Renal cortical epithelial cell (primary cell): ENCODE results near the gene CAPN8. TPM values are rescaled to one million over a fixed set of nuclear protein-coding genes. Genes with fewer than 3 reads are reported as not detected.
"Not testable (repeated sequence)": the region's sequence is repeated elsewhere in the genome, so short reads cannot be mapped to it uniquely, and the experiment has no call there.

Experiments used
- DNase-seq: peaks from one replicate; pipeline ENCODE4 v3.0.0-alpha.2; 2011; ENCODE audit warnings: low read depth
- total RNA-seq: library from RNA; depleted of rRNA; stranded (reverse); fragments of >200 nt; gene quantifications from 2 replicates; pipeline ENCODE4 v1.2.3, GENCODE V29; 2014

CAPN8 gene
- total RNA-seq, 1 donor from 2014 or later = 0.05 TPM

- no peak for DNase-seq
Observed at GRCh38 chr1:223525957-223526356, 139.5 kb downstream of the CAPN8 start.

GRCh38 chr1:223525546-223525945 is 140.0 kb downstream of the CAPN8 start:
- no peak for DNase-seq

- DNase-seq = peak; percentile 33
Observed at GRCh38 chr1:223524930-223525451, 140.5 kb downstream of the CAPN8 start.

GRCh38 chr1:223521150-223521549 is 144.4 kb downstream of the CAPN8 start:
- DNase-seq = no peak

GRCh38 chr1:223520200-223520599 is 145.3 kb downstream of the CAPN8 start:
- no peak for DNase-seq

GRCh38 chr1:223519116-223519515 is 146.4 kb downstream of the CAPN8 start:
- DNase-seq = no peak

- DNase-seq = not testable (repeated sequence)
Observed at GRCh38 chr1:223518553-223518952, 146.9 kb downstream of the CAPN8 start.

GRCh38 chr1:223515926-223516325 is 149.6 kb downstream of the CAPN8 start:
- DNase-seq = no peak

GRCh38 chr1:223515421-223515820 is 150.1 kb downstream of the CAPN8 start:
- no peak for DNase-seq

GRCh38 chr1:223514644-223515043 is 150.9 kb downstream of the CAPN8 start:
- DNase-seq = no peak

- DNase-seq = peak; percentile 43
Observed at GRCh38 chr1:223513309-223513708, 152.2 kb downstream of the CAPN8 start.

- peak; percentile 73 for DNase-seq
Observed at GRCh38 chr1:223512057-223512456, 153.4 kb downstream of the CAPN8 start.

GRCh38 chr1:223508796-223509195 is 156.7 kb downstream of the CAPN8 start:
- DNase-seq = no peak

- DNase-seq = peak; percentile 97
Observed at GRCh38 chr1:223504741-223505140, 160.8 kb downstream of the CAPN8 start.

- DNase-seq = no peak
Observed at GRCh38 chr1:223503348-223503747, 162.2 kb downstream of the CAPN8 start.

GRCh38 chr1:223500560-223501425 is 164.7 kb downstream of the CAPN8 start:
- peak; percentile 100 for DNase-seq

GRCh38 chr1:223496883-223497282 is 168.6 kb downstream of the CAPN8 start:
- DNase-seq = no peak

- no peak for DNase-seq
Observed at GRCh38 chr1:223494926-223495645, 170.4 kb downstream of the CAPN8 start.

- DNase-seq = peak; percentile 81
Observed at GRCh38 chr1:223492044-223492443, 173.5 kb downstream of the CAPN8 start.
